HG02938 (cell line): ENCODE data around the gene FBXO44.
"Not testable (repeated sequence)": the region's sequence is repeated elsewhere in the genome, so short reads cannot be mapped to it uniquely, and the experiment has no call there.

ENCODE experiments used
- ATAC-seq: cut with Tn5 transposase; IDR thresholded peaks from one replicate; pipeline ENCODE4 v1.9.1; 2021; ENCODE audit warnings: mild to moderate bottlenecking, moderate library complexity; ENCODE audit not compliant: unreplicated experiment

The FBXO44 gene

DNA sequence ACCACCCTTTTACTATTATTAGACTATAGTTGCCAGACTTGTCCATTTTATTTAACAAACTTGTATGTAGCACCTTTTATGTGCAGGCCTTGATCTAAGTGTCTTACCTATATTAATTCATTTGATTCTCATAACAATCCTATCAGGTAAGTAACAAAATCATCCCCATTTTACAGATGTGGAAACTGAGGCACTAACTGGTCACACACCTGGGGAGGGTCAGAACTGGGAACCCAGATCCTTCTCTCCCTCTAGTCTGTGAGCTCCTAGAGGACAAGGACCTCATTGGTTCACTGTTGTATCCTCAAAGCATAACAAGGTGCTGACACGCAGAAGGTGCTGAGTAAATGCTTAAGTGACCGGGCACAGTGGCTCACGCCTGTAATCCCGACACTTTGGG lies 15.3 kb upstream of the FBXO44 start:
- ATAC-seq: no peak

DNA sequence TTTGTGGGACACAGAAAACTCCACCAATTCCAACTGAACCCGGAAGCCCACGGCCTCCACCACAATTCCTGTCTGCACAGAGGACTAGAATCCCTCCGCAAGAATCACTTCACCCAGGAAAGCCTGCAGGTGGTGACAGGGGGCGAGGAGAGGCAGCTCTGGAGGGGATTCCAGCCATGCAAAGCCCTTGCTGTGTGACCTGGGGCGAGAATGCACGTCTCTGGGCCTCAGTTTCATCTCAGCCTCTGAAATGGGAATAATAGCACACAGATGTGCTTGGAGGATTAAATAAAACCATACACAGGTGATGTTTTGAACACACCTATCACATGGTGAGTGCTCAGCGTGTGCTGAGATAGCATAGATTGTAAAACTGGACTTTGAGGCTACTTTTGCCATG lies 14.6 kb upstream of the FBXO44 start:
- no peak for ATAC-seq

DNA sequence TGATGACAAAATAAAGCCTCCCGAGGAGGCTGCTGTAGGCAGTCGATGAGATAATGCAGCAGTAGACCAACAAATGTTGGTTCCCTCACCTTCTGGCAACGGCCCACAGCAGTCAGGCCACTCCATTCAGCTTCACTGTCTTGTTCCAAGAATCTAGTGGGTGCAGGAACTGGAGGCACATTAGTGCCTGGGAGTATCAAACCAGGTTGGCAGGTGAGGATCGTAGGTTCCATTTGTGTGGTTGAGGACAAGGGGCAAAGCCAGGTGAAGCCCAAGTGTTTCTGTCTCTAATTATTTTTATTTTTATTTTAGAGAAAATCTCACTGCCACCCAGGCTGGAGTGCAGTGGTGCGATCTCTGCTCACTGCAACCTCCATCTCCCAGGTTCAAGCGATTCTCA lies 13.7 kb upstream of the FBXO44 start:
- ATAC-seq: no peak

DNA sequence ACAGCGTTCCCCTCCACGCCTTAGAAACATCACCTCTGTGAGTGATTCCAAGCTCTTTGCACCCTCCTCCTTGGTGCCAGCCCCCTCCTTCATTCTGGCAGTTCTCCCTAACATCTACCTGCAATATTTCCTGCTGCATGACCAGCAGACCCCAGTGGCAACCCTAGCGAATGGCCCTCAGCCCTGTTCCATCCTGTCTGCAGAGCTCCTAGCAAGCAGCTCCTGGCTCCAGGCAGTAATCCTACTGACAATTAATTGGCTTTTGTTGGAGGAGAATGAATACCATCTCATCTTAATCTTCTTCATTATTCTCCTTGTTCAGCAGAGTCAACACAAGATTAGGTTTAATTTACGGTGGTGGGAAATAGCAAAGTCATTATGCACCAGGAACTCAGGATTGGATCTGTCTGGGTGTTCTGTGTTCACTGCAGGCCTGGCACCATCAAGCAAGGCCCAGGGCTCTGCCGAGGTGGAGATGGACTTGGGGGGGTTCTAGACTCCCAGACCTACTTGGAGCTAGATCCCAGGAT lies 12.8 kb upstream of the FBXO44 start:
- no peak for ATAC-seq

DNA sequence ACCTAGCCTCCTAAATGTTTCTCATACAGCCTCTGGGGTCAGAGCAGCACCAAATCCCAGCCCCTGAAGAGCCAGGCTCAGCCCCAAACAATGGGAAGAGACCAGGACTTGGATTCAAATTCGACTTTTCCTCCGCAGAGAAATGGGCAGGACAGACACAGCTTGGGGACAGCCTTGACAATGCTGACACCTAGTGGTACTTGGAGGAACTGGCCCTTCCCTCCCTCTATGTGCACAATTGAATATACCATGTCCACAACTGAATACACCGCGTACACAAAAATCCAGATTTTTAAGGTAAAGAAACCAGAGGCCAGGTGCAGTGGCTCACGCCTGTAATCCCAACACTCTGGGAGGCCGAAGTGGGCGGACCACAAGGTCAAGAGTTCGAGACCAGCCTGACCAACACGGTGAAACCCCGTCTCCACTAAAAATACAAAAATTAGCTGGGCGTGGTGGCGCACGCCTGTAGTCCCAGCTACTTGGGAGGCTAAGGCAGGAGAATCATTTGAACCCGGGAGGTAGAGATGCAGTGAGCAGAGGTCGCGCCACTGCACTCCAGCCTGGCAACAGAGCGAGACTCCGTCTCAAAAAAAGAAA lies 12.2 kb upstream of the FBXO44 start:
- not testable (repeated sequence) for ATAC-seq

DNA sequence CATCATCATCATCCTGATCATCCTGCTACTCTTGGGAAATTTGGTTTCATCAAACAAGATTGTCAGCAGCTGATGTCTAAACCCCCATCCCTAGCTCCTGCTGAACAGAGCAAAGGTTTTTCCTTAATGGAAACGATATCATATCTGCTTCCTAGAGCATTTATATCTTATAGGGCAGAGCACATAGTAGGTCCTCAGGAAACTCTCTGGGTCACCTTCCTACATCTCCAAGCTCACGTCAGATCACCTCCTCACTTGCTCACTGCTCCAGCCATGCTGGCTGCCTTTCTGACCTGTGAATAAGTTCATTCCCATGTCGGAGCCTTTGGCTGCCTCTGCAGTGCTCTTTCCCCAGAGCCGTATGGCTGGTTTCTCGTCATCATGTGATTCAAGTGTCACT lies 10.9 kb upstream of the FBXO44 start:
- no peak for ATAC-seq

DNA sequence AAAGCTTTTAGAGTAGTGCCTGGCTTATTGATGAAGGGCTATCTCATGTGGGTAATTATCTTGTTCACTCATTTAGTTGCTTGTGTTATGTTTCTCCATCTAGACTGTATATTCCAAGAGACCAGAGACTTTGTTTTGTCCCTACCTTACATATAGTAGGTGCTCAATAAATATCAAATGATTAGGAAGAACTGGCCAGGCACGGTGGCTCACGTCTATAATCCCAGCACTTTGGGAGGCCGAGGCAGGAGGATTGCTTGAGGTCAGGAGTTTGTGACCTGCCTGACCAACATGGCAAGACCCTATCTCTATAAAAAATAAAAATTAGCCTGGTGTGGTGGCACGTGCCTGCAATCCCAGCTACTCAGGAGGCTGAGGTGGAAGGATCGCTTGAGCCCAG lies 9.4 kb upstream of the FBXO44 start:
- ATAC-seq: no peak

DNA sequence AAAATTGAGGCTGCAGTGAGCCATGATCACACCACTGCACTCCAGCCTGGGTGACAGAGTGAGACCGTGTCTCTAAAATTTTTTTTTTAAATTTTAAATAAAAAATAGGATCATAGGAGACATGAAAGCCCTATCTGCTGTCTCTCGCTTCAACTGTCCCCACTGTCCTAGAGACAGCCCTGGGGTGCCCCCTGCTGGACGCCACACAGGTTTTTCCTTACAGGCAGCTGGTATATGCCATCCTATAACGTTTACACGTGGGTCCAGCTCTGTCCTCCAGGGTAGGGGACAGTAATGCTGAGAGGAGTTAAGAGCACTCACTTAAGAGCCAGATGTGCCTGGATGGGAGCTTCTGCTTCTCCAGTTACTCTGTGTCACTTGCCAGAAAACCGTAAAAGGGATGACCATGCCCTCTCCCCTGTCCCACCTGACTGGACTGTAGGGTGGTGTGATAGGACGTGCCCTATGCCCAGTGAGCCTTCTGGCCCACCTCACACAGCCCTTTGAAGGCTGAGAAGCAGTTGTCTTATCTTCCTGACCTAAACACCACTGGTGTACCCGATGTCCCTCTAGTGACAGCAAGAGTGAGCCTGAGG lies 8.9 kb upstream of the FBXO44 start:
- ATAC-seq: no peak

DNA sequence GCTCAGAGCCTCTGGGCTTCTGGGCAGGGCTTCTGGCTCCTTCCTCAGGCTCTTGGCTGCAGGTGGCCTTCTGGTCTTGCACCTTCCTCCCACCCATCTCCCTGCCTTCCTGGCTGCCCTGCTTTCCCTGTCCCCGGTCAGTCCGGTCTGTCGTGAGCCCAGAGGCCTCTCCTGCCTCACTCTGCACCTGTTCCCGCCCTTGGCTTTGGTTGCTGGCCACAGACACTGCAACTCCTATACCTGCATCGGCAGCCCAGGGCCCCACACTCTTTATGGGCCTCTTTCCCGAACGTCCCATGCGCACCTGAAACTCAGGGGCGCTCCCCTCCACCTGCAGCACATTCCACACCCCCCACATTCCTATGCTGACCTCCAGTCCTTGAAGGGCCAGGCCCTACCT lies 8.4 kb upstream of the FBXO44 start:
- no peak for ATAC-seq

DNA sequence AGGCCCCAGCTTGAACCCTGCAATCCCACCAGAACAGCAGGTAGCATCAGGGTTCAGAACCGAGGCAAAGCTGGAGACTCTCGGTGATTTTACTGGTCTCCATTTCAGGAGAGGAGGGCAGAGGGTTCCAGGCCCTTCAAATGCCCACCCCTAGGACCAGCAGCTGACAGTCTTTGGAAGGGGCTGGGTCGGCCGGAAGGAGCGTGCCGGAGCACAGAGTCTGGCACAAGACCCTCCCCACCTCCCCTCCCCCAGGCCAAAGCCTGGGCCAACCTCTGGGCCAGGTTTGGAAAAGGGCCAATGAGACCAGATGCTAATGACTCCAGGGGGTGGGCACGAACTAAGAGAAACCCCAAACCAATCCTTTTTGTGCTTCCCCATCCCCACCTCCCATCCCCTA lies 7.3 kb upstream of the FBXO44 start:
- ATAC-seq: no peak

DNA sequence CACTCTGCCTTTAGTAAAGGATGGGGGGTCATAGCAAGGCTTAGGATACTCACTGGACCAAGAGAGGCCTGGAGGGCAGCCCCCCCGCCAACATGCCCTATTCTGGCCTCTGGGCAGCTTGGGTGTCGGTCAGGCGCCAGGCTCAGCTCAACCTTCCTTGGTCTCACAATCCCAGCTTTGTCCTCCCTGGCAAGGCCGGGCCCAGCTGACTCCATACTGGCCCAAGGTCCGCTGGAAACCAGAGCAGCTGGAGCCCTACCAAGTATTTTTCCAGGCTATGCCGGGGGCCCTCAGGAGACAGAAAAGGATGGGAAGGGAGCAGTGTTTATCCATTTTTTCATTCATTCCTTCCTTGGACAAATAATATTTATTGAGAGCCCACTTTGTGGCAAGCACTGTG lies 6.6 kb upstream of the FBXO44 start:
- no peak for ATAC-seq

DNA sequence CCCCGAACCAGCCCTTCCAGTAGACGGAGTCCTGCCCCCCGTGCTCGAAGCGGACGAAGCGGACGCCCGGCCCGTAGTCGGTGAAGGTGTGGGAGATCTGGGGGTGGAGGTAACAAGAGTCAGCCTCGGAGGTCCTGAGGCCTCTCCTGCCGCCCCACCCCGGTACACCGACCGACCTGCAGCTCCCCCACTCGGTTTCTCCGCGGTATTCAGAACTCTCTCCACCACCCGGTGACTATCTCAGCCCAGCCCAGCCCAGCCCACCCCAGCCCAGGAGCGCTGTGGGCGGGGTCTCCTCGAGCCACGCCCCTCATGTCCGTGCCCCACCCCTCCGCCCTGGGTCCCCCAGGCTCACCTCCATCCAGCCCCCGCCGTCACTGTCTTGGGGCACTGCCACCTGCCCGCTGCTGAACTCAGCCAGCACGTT lies 5.9 kb upstream of the FBXO44 start:
- ATAC-seq: no peak

DNA sequence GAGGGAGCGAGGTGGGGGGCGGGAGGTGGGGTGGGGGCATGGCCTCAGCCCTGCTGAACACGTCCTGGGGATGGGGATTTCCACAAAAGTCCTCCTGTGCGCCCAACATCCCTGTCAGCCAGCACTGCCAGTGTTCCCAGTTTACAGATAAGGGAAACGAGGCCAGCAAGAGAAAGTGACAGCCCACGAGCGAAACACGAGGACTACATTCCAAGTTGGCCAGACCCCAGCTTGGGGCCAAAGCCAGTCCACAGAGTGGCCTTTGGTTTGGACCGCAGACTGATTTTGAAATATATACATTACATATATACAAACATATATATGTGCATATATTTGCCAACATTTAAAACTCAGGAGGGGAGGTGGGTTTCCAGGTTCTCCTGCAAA lies 5.4 kb upstream of the FBXO44 start:
- ATAC-seq: no peak

DNA sequence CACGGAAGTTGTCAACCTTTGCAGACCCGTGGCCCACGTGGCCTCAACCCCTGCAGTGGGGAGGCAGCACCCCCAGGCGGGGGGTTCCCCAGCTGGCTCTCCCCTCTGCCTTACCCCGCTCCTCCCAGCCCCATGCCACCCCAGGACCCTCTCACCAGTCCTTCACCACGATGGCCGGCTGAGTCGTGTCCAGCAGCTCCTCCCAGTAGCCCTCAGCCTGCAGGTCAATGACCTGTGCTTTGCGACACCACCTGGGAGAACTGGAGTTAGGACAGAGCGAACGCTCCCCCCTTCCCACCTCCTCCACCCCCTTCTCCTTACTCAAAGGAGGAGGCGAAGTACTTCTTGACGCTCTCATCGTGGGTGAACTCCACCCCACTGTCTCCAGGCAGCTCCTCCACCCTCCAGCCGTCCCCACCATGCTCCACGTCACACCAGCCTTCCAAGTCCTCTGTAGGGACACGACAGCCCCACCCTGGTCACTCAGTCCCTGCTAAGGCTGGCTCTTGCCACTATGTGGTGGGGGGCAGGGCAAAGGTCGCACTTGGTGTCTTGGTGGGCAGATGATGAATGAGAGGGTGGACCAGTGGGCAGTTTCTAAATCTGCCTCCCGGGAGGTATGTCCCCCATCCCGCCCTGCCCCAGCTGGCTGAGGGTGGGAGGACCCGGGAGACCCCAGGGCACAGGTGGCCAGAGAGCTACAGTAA lies 4.9 kb upstream of the FBXO44 start:
- ATAC-seq: no peak

DNA sequence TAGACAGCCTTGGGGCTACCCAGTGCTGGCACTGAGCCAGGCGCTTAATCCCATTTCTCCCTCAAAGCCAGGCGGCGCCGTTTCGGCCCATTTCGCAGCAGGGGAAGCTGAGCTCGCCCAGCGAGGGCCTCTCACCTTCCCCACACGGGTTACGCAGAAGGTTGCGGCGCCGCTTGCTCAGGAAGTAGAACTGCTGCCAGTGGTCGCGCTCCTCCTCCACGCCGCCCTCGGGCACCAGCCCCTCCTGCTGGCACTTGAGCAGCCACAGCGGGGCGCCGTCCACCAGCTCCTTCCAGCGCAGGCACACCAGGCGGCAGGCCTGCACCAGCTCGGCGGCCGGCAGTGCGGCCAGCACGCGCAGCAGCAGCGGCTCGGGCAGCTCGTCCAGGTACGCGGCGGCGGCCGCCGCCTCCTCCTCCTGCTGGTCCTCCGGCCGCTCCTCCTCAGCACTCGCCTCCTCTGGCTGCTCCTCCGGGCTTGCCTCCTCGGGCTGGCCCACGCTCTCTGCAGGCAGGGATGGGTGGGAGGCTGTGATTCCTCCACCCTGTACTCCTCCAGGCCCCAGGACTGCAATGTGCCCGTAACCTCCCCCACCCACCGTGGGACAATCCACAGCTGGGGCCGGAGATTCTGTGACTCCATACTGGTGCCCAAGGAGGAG lies 4.2 kb upstream of the FBXO44 start:
- no peak for ATAC-seq

DNA sequence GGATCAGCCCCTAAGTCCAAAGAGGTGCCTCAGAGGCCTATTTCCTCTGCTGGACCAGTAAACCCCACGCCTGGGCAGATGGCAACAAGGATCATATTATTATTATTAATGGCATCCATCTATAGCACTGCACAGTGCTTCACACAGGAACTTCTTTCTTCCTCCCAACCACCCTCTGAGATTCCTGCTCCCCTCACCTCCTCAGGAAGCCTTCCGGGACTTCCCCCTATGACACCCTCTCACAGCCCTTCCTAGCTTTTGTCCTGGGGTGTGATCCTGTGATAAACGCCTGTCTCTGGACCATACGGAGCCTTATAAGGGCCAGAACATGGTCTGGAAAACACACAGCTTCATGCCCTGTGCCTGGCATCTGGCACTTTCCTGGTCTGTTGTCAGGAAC lies 3.7 kb upstream of the FBXO44 start:
- no peak for ATAC-seq

DNA sequence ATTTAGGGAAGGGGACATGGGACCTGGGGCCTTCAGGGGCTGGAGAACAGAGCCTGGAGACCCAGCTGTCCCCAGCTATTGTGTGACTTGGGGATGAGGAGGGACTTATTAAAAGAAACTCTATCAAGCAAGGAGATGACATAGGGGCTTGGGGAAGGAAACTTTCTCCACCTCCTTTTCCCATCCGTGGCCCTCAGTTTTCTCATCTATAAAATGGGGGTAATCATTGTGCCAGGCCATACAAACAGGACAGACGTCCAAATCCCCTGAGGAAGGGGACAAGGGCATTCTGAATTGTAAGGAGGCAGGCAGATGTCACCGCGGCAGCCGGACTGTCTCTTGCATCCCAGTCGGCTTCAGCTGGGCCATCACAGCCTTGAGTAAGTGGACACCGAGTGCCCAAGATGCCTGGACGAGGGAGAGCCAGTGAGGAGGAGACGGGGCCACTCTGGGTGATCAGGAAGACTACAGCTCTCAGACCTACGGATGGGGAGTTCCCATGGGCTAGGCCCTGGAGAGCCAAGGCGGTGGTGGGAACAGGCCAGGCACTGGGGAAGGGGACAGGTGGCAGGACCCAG lies 2.4 kb upstream of the FBXO44 start:
- no peak for ATAC-seq

DNA sequence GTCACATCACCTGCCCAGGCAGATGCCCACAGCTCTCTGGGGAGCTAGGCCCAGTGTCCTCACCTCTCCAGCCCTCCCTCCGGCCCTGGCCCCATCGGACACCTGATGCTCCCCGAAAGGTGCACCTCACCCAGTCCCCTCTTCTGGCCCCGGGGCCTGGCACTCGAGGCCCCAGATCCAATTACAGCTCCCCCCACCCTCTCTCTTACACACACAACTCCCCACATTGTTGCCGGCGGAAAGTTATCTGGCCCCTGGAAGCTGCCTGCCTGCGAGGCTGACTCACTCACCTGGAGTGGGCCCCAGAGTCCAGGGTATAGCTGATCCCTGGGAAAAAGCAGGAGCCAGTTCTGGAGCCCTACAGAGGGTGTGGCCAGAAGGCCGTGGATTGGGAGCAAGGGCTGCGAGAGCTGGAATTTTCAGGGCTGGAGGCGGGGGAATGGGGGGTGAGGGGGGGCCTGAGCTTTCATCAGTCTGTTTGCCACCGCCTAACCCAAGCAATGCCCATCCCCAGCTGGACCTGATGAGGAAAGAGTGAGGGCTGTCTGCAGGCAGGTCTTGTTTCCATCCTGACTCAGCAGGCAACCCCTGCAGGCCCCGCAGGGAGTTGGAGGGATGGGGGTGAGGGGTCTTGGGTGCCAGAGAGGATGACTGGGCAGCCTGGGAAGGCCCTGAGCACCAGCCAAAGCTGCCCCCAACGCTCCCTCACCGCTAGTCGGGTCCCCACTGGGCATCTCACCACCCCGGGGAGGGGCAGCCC lies 1.4 kb upstream of the FBXO44 start:
- no peak for ATAC-seq

DNA sequence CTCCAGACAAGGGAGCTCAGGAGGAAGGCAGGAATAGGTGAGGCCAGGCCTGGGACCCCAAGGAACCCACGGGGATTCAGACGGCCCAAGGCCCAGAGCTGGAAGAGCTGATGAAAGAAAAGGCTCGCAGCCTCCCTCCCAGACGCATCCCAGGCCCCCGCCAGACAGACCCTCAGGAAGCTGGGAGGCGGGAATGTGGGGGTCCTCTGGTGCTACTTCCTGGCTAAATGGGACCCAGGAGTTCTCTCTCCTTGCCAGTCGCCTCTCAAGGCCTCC lies 878 bp upstream of the FBXO44 start:
- no peak for ATAC-seq

DNA sequence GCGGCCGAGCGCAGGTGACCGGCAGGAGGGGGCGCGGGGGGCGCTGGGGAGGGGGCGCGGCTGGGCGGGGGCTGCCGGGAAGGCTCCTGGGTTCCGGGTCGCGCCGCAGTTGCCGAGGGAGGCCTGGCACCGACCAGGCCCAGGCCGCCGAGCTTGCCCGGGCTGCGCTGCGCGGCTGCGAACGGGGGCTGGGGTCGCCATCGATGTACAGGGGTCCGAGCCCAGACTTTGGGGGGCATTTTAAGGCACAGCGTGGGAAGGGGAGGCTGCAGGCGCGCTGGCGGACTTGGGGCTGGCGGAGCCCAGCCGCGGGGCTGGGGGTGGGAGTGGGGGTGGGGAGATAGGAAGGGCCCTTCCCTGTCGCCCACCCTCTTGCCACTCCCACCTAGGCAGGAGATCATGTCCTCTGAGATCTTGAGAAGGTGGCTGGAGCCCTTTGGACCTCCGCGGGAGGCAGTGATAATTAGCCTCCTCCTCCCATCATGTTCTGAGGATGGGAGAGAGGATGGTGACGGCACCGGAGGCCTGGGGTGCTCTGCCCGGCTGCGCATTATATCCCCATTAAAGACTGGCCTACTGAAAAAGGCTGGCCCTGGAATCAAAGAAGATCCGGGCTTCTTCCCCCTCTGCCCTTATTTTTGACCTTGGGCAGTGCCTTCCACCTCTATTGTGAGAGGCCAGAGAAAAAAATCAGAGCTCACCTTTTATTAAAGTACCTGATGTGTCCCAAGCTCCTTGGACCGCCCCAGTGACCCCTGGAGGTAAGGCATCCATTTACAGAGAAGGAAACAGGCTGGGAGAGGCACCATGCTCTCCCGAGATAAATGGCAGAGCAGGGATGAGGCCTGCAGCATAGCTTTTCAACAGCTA lies 497 bp downstream of the FBXO44 start:
- no peak for ATAC-seq
